ENCODE measurements around the gene ZRANB1.
A peak's percentile ranks its signal among the peaks of the same experiment; 100 is the strongest.

Gene ZRANB1

GRCh38 chr10:124923684-124924083 is 18.2 kb upstream of the ZRANB1 start:
- no peak for DNase-seq

- DNase-seq, result no peak
These were observed 15.4 kb upstream of the ZRANB1 start for GRCh38 chr10:124926548-124926947.

GRCh38 chr10:124928087-124928486 is 13.8 kb upstream of the ZRANB1 start:
- DNase-seq, result no peak

GRCh38 chr10:124928545-124928944 is 13.4 kb upstream of the ZRANB1 start:
- no peak for DNase-seq

GRCh38 chr10:124935946-124936345 is 6.0 kb upstream of the ZRANB1 start:
- DNase-seq, result peak; percentile 37

GRCh38 chr10:124936813-124937212 is 5.1 kb upstream of the ZRANB1 start:
- no peak for DNase-seq

- no peak for DNase-seq
These were observed 2.6 kb upstream of the ZRANB1 start for GRCh38 chr10:124939290-124939689.

- no peak for DNase-seq
These were observed 620 bp downstream of the ZRANB1 start for GRCh38 chr10:124942317-124943169.

- no peak for DNase-seq
These were observed 1.6 kb downstream of the ZRANB1 start for GRCh38 chr10:124943301-124944092.

GRCh38 chr10:124944982-124945381 is 3.1 kb downstream of the ZRANB1 start:
- no peak for DNase-seq

- no peak for DNase-seq
These were observed 5.0 kb downstream of the ZRANB1 start for GRCh38 chr10:124946945-124947344.

GRCh38 chr10:124949543-124949942 is 7.6 kb downstream of the ZRANB1 start:
- no peak for DNase-seq

- no peak for DNase-seq
These were observed 10.2 kb downstream of the ZRANB1 start for GRCh38 chr10:124952123-124952522.

- no peak for DNase-seq
These were observed 11.5 kb downstream of the ZRANB1 start for GRCh38 chr10:124953421-124953820.

- no peak for DNase-seq
These were observed 13.3 kb downstream of the ZRANB1 start for GRCh38 chr10:124955243-124955642.

- no peak for DNase-seq
These were observed 13.9 kb downstream of the ZRANB1 start for GRCh38 chr10:124955868-124956267.

- no peak for DNase-seq
These were observed 14.8 kb downstream of the ZRANB1 start for GRCh38 chr10:124956764-124957163.

- no peak for DNase-seq
These were observed 15.6 kb downstream of the ZRANB1 start for GRCh38 chr10:124957404-124957947.

GRCh38 chr10:124959564-124959963 is 17.6 kb downstream of the ZRANB1 start:
- no peak for DNase-seq

GRCh38 chr10:124961248-124961570 is 19.3 kb downstream of the ZRANB1 start:
- DNase-seq, result no peak

GRCh38 chr10:124962421-124962820 is 20.5 kb downstream of the ZRANB1 start:
- DNase-seq, result no peak

- no peak for DNase-seq
These were observed 22.2 kb downstream of the ZRANB1 start for GRCh38 chr10:124963866-124964720.

GRCh38 chr10:124966008-124966407 is 24.1 kb downstream of the ZRANB1 start:
- DNase-seq, result no peak

Measured in stimulated activated CD4-positive, alpha-beta T cell treated with anti-CD3 and anti-CD28 coated beads, Interleukin-15, amount 100 ng/mL, for 24 hours (primary cell).